ENCODE measurements around the gene HSD17B14.

Gene HSD17B14

DNA sequence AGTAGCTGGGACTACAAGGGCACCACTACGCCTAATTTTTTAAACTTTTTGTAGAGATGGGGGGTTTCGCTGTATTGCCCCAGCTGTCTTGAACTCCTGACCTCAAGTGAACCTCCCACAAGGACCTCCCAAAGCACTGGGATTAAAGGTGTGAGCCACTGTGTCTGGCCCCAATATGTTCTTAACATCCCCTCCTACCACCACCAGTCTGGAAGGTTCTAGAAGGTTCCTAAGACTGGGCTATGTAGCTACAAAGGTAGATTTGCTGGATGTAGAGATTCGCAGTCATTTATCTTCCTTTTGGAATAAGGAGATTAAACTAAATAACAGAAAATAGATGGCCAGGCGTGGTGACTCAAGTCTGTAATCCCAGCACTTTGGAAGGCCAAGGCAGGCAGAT is 5.3 kb downstream of the HSD17B14 start:
- Histone ChIP-seq H3K4me1 (ENCODE audit: control insufficient read depth in 1 of 2, insufficient read depth in 2 of 2, low read length in 2 of 2) (peaks cover 2 to 3% of the 10 kb centered on the region in 2 donors), H3K27ac (ENCODE audit: low read depth, low read length) (no peak overlapping the region), H3K27me3 (ENCODE audit: control insufficient read depth in 1 of 2, insufficient read depth in 2 of 2, low read length in 2 of 2) (no peaks in the 10 kb centered on the region), H3K4me3 (ENCODE audit: low read depth in 1 of 2, low read length in 2 of 2) (no peak overlapping the region), H3K9me3 (ENCODE audit: control insufficient read depth in 1 of 2, low read length in 2 of 2) (no peaks in the 10 kb centered on the region), H3K36me3 (ENCODE audit: control insufficient read depth in 1 of 2, insufficient read depth in 2 of 2, low read length in 2 of 2) (no peaks in the 10 kb centered on the region), H3K9ac (ENCODE audit: low read depth in 1 of 2, low read length in 2 of 2) (no peak overlapping the region)

DNA sequence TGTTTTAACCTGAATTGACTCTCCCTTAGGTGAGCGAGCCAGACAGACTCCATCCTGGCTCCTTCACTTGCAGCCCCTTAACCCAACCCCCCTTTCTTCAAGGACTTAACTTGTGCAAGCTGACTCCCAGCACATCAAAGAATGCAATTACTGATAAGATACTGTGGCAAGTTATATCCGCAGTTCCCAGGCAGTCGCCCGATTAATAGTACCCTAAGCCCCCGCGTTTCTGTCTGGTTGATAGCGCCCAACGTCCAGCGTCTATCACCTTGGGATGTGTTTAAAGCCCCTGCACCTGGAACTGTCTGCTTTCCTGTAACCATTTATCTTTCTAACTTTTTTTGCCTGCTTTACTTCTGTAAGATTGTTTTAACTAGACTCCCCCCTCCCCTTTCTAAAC is 6.2 kb downstream of the HSD17B14 start:
- H3K9me3 ChIP-seq (ENCODE audit: control insufficient read depth in 1 of 2, low read length in 2 of 2), result no peaks in the 10 kb centered on the region
- H3K36me3 ChIP-seq (ENCODE audit: control insufficient read depth in 1 of 2, insufficient read depth in 2 of 2, low read length in 2 of 2), result no peaks in the 10 kb centered on the region
- H3K9ac ChIP-seq (ENCODE audit: low read depth in 1 of 2, low read length in 2 of 2), result no peak overlapping the region
- no peaks in the 10 kb centered on the region for H3K27me3 ChIP-seq (ENCODE audit: control insufficient read depth in 1 of 2, insufficient read depth in 2 of 2, low read length in 2 of 2)
- H3K27ac ChIP-seq (ENCODE audit: low read depth, low read length), result no peak overlapping the region
- H3K4me3 ChIP-seq (ENCODE audit: low read depth in 1 of 2, low read length in 2 of 2), result no peak overlapping the region
- H3K4me1 ChIP-seq (ENCODE audit: control insufficient read depth in 1 of 2, insufficient read depth in 2 of 2, low read length in 2 of 2), result no peaks in the 10 kb centered on the region

- H3K9ac ChIP-seq (ENCODE audit: low read depth in 1 of 2, low read length in 2 of 2), result no peak overlapping the region
- no peaks in the 10 kb centered on the region for H3K36me3 ChIP-seq (ENCODE audit: control insufficient read depth in 1 of 2, insufficient read depth in 2 of 2, low read length in 2 of 2)
- no peak overlapping the region for H3K27ac ChIP-seq (ENCODE audit: low read depth, low read length)
- H3K9me3 ChIP-seq (ENCODE audit: control insufficient read depth in 1 of 2, low read length in 2 of 2), result no peaks in the 10 kb centered on the region
- no peaks in the 10 kb centered on the region for H3K4me1 ChIP-seq (ENCODE audit: control insufficient read depth in 1 of 2, insufficient read depth in 2 of 2, low read length in 2 of 2)
- H3K27me3 ChIP-seq (ENCODE audit: control insufficient read depth in 1 of 2, insufficient read depth in 2 of 2, low read length in 2 of 2), result no peaks in the 10 kb centered on the region
- no peak overlapping the region for H3K4me3 ChIP-seq (ENCODE audit: low read depth in 1 of 2, low read length in 2 of 2)
These were observed 9.7 kb downstream of the HSD17B14 start for GRCh38 chr19:48826606-48827020.

GRCh38 chr19:48822514-48822913 is 13.8 kb downstream of the HSD17B14 start:
- H3K27ac ChIP-seq (ENCODE audit: low read depth, low read length), result no peak overlapping the region
- H3K9me3 ChIP-seq (ENCODE audit: control insufficient read depth in 1 of 2, low read length in 2 of 2), result no peaks in the 10 kb centered on the region
- H3K4me3 ChIP-seq (ENCODE audit: low read depth in 1 of 2, low read length in 2 of 2), result no peak overlapping the region
- no peaks in the 10 kb centered on the region for H3K36me3 ChIP-seq (ENCODE audit: control insufficient read depth in 1 of 2, insufficient read depth in 2 of 2, low read length in 2 of 2)
- H3K9ac ChIP-seq (ENCODE audit: low read depth in 1 of 2, low read length in 2 of 2), result no peak overlapping the region
- H3K27me3 ChIP-seq (ENCODE audit: control insufficient read depth in 1 of 2, insufficient read depth in 2 of 2, low read length in 2 of 2), result no peaks in the 10 kb centered on the region
- peaks cover 13 to 14% of the 10 kb centered on the region in 2 donors for H3K4me1 ChIP-seq (ENCODE audit: control insufficient read depth in 1 of 2, insufficient read depth in 2 of 2, low read length in 2 of 2)

DNA sequence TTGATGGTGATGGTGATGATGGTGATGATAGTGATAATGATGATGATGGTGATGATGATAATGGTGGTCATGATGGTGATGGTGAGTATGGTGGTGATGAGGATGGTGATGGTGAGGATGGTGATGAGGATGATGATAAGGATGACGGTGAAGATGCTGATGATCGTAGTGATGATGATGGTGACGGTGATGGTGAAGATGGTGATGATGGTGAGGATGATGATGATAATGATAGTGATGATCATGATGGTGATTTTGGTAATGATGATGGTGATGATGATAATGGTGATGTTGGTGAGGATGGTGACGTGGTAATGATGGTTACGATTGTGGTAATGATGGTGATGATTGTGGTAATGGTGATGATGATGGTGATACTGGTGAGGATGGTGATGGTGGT is 14.7 kb downstream of the HSD17B14 start:
- no peaks in the 10 kb centered on the region for H3K9me3 ChIP-seq (ENCODE audit: control insufficient read depth in 1 of 2, low read length in 2 of 2)
- no peak overlapping the region for H3K9ac ChIP-seq (ENCODE audit: low read depth in 1 of 2, low read length in 2 of 2)
- H3K4me3 ChIP-seq (ENCODE audit: low read depth in 1 of 2, low read length in 2 of 2), result no peak overlapping the region
- H3K27ac ChIP-seq (ENCODE audit: low read depth, low read length), result no peak overlapping the region
- H3K27me3 ChIP-seq (ENCODE audit: control insufficient read depth in 1 of 2, insufficient read depth in 2 of 2, low read length in 2 of 2), result no peaks in the 10 kb centered on the region
- H3K36me3 ChIP-seq (ENCODE audit: control insufficient read depth in 1 of 2, insufficient read depth in 2 of 2, low read length in 2 of 2), result no peaks in the 10 kb centered on the region
- H3K4me1 ChIP-seq (ENCODE audit: control insufficient read depth in 1 of 2, insufficient read depth in 2 of 2, low read length in 2 of 2), result peaks cover 13 to 14% of the 10 kb centered on the region in 2 donors

DNA sequence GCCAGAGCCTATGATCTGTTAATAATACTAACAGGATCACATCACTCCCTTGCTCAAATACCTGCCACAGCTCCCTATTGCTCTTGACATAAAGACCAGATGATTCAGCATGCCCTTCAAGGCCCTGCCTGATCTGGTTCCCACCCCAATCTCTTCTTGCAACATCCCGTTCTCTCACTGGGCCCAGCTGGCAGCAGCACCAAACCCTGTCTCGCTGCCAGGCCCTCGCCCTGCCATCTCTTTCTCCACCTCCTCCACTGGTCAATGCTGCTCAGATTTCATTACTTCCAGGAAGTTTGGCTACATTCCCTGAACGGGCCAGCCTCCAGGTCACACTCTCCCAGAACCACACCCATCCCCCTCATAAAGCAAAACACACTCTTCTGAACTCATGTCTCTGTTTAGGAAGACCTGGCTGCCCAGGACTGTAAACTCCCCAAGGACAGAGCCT is 16.9 kb downstream of the HSD17B14 start:
- peaks cover 13 to 14% of the 10 kb centered on the region in 2 donors for H3K4me1 ChIP-seq (ENCODE audit: control insufficient read depth in 1 of 2, insufficient read depth in 2 of 2, low read length in 2 of 2)
- H3K4me3 ChIP-seq (ENCODE audit: low read depth in 1 of 2, low read length in 2 of 2), result no peak overlapping the region
- H3K27me3 ChIP-seq (ENCODE audit: control insufficient read depth in 1 of 2, insufficient read depth in 2 of 2, low read length in 2 of 2), result no peaks in the 10 kb centered on the region
- H3K9ac ChIP-seq (ENCODE audit: low read depth in 1 of 2, low read length in 2 of 2), result no peak overlapping the region
- H3K9me3 ChIP-seq (ENCODE audit: control insufficient read depth in 1 of 2, low read length in 2 of 2), result no peaks in the 10 kb centered on the region
- no peaks in the 10 kb centered on the region for H3K36me3 ChIP-seq (ENCODE audit: control insufficient read depth in 1 of 2, insufficient read depth in 2 of 2, low read length in 2 of 2)
- H3K27ac ChIP-seq (ENCODE audit: low read depth, low read length), result peak overlapping the region; percentile 10

DNA sequence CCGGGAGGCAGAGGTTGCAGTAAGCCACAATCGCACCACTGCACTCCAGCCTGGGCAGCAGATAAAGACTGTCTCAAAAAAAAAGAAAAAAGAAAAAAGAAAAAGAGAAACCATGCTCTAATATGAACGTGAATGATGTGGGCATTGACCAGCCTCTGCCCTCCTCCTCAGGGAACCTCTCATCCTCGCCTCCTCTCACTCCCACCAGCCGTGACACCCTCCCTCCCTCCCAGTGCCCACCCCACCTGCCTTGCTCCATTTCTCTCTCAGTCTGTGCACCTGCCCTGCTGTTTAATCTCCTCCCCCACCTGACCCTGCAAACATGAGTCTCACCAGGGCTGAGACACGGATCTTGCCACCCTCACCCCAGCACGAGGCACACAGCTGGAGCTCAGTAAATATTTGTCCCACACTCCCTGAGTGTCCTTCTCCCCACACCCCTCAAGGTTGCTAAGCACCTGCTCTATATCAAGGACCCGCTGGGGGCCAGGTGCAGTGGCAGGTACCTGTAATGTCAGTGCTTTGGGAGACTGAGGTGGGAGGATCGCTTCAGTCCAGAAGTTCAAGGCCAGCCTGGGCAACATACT is 18.0 kb downstream of the HSD17B14 start:
- H3K4me1 ChIP-seq (ENCODE audit: control insufficient read depth in 1 of 2, insufficient read depth in 2 of 2, low read length in 2 of 2), result peaks cover 13 to 14% of the 10 kb centered on the region in 2 donors
- H3K9ac ChIP-seq (ENCODE audit: low read depth in 1 of 2, low read length in 2 of 2), result no peak overlapping the region
- no peaks in the 10 kb centered on the region for H3K9me3 ChIP-seq (ENCODE audit: control insufficient read depth in 1 of 2, low read length in 2 of 2)
- H3K27ac ChIP-seq (ENCODE audit: low read depth, low read length), result no peak overlapping the region
- no peak overlapping the region for H3K4me3 ChIP-seq (ENCODE audit: low read depth in 1 of 2, low read length in 2 of 2)
- H3K36me3 ChIP-seq (ENCODE audit: control insufficient read depth in 1 of 2, insufficient read depth in 2 of 2, low read length in 2 of 2), result no peaks in the 10 kb centered on the region
- H3K27me3 ChIP-seq (ENCODE audit: control insufficient read depth in 1 of 2, insufficient read depth in 2 of 2, low read length in 2 of 2), result no peaks in the 10 kb centered on the region

GRCh38 chr19:48817585-48818124 is 18.6 kb downstream of the HSD17B14 start:
- Histone ChIP-seq H3K9ac (ENCODE audit: low read depth in 1 of 2, low read length in 2 of 2) (no peak overlapping the region), H3K9me3 (ENCODE audit: control insufficient read depth in 1 of 2, low read length in 2 of 2) (no peaks in the 10 kb centered on the region), H3K27me3 (ENCODE audit: control insufficient read depth in 1 of 2, insufficient read depth in 2 of 2, low read length in 2 of 2) (no peaks in the 10 kb centered on the region), H3K4me3 (ENCODE audit: low read depth in 1 of 2, low read length in 2 of 2) (no peak overlapping the region), H3K4me1 (ENCODE audit: control insufficient read depth in 1 of 2, insufficient read depth in 2 of 2, low read length in 2 of 2) (peaks cover 13 to 14% of the 10 kb centered on the region in 2 donors), H3K36me3 (ENCODE audit: control insufficient read depth in 1 of 2, insufficient read depth in 2 of 2, low read length in 2 of 2) (no peaks in the 10 kb centered on the region), H3K27ac (ENCODE audit: low read depth, low read length) (no peak overlapping the region)

DNA sequence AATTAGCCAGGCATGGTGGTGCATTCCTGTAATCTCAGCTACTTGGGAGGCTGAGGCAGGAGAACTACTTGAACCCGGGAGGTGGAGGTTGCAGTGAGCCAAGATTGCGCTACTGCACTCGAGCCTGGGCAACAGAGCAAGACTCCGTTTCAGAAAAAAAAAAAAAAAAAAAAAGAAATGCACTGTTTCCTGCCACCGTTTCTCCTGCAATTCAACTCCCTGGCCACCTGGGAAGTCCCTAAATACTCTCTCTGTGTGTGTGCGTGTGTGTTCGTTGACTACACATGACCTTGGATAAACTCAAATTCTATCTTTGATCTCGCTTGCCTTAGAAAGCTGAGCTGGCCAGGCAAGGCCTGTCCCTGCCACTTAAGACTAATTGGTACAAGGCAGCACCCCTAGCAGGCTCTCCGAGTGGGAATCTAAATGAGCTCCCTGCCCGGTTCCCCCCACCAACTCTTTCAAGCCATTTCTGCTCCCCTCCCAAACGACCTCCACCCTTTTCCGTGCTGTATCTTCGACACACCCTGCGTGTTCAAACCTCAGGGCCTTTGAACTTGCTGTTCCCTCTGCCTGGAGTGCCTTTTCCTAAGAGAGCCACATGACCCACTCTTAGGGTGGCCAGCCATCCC is 20.3 kb downstream of the HSD17B14 start:
- Histone ChIP-seq H3K27me3 (ENCODE audit: control insufficient read depth in 1 of 2, insufficient read depth in 2 of 2, low read length in 2 of 2) (no peaks in the 10 kb centered on the region), H3K36me3 (ENCODE audit: control insufficient read depth in 1 of 2, insufficient read depth in 2 of 2, low read length in 2 of 2) (no peaks in the 10 kb centered on the region), H3K4me3 (ENCODE audit: low read depth in 1 of 2, low read length in 2 of 2) (no peak overlapping the region), H3K27ac (ENCODE audit: low read depth, low read length) (no peak overlapping the region), H3K4me1 (ENCODE audit: control insufficient read depth in 1 of 2, insufficient read depth in 2 of 2, low read length in 2 of 2) (peaks cover 14 to 17% of the 10 kb centered on the region in 2 donors), H3K9ac (ENCODE audit: low read depth in 1 of 2, low read length in 2 of 2) (no peak overlapping the region), H3K9me3 (ENCODE audit: control insufficient read depth in 1 of 2, low read length in 2 of 2) (no peaks in the 10 kb centered on the region)

- Histone ChIP-seq H3K27ac (ENCODE audit: low read depth, low read length) (no peak overlapping the region), H3K9me3 (ENCODE audit: control insufficient read depth in 1 of 2, low read length in 2 of 2) (no peaks in the 10 kb centered on the region), H3K4me1 (ENCODE audit: control insufficient read depth in 1 of 2, insufficient read depth in 2 of 2, low read length in 2 of 2) (peaks cover 20 to 24% of the 10 kb centered on the region in 2 donors), H3K4me3 (ENCODE audit: low read depth in 1 of 2, low read length in 2 of 2) (no peak overlapping the region), H3K27me3 (ENCODE audit: control insufficient read depth in 1 of 2, insufficient read depth in 2 of 2, low read length in 2 of 2) (no peaks in the 10 kb centered on the region), H3K9ac (ENCODE audit: low read depth in 1 of 2, low read length in 2 of 2) (no peak overlapping the region), H3K36me3 (ENCODE audit: control insufficient read depth in 1 of 2, insufficient read depth in 2 of 2, low read length in 2 of 2) (no peaks in the 10 kb centered on the region)
These were observed 21.4 kb downstream of the HSD17B14 start for GRCh38 chr19:48814895-48815294.

Data from duodenal mucosa (tissue), 2 donors.